ENCODE results near the gene ABL2. TPM values are rescaled to one million over a fixed set of nuclear protein-coding genes. Genes with fewer than 3 reads are reported as not detected.
"Not testable (repeated sequence)": the region's sequence is repeated elsewhere in the genome, so short reads cannot be mapped to it uniquely, and the experiment has no call there.

The ABL2 gene
- polyA plus RNA-seq, 6 donors from 2014 or later: 0.79 to 3.4 (median 2.5) TPM; not detected in 1

- H3K4me3 Mint-ChIP-seq; H3K27me3 Mint-ChIP-seq; DNase-seq; ATAC-seq (ENCODE audit: low read depth in 2 of 2); H3K9me3 Mint-ChIP-seq; H3K36me3 Mint-ChIP-seq: not testable (repeated sequence)
- Mint-ChIP-seq H3K27ac (peak overlapping the region in 1 of 6 donors; percentile 23), H3K4me1 (peaks cover 9 to 19% (median 11%) of the 10 kb centered on the region in 3 donors)
Observed at GRCh38 chr1:179135168-179135567, 94.3 kb downstream of the ABL2 start.

- peak; percentile 66 for DNase-seq
Observed at GRCh38 chr1:179129702-179130473, 99.6 kb downstream of the ABL2 start.

GRCh38 chr1:179128520-179128919 lies 101.0 kb downstream of the ABL2 start:
- Mint-ChIP-seq H3K9me3 (no peaks in the 10 kb centered on the region), H3K27me3 (no peaks in the 10 kb centered on the region), H3K36me3 (peaks cover 0 to 11% of the 10 kb centered on the region in 2 donors), H3K4me1 (peaks cover 14 to 28% (median 26%) of the 10 kb centered on the region in 3 donors), H3K27ac (peak overlapping the region in 1 of 6 donors; percentile 78), H3K4me3 (no peak overlapping the region)
- DNase-seq (no peak), ATAC-seq (ENCODE audit: low read depth in 2 of 2) (no peak)

More at GRCh38 chr1:179129702-179130473, 99.6 kb downstream of the ABL2 start:
- Mint-ChIP-seq H3K27ac (peak overlapping the region; percentile 70 to 97 (median 84)), H3K27me3 (no peaks in the 10 kb centered on the region), H3K36me3 (peaks cover 0 to 4% of the 10 kb centered on the region in 2 donors), H3K4me1 (peaks cover 7 to 21% (median 18%) of the 10 kb centered on the region in 3 donors), H3K4me3 (peak overlapping the region; percentile 0 to 81 (median 46)), H3K9me3 (no peaks in the 10 kb centered on the region)
- ATAC-seq (ENCODE audit: low read depth in 2 of 2): peak; percentile 99 to 100

GRCh38 chr1:179127163-179127895 lies 102.1 kb downstream of the ABL2 start:
- Mint-ChIP-seq H3K4me1 (peaks cover 14 to 28% (median 22%) of the 10 kb centered on the region in 3 donors), H3K36me3 (peaks cover 0 to 11% of the 10 kb centered on the region in 2 donors), H3K9me3 (no peaks in the 10 kb centered on the region), H3K27me3 (no peaks in the 10 kb centered on the region), H3K27ac (peak overlapping the region in 3 of 6 donors; percentile 18 to 57 (median 52)), H3K4me3 (no peak overlapping the region)
- DNase-seq (no peak), ATAC-seq (ENCODE audit: low read depth in 2 of 2) (no peak)

GRCh38 chr1:179126338-179127060 lies 103.0 kb downstream of the ABL2 start:
- H3K9me3 Mint-ChIP-seq: no peaks in the 10 kb centered on the region
- ATAC-seq (ENCODE audit: low read depth in 2 of 2) (no peak), DNase-seq (no peak)
- no peaks in the 10 kb centered on the region for H3K27me3 Mint-ChIP-seq
- peak overlapping the region in 1 of 6 donors; percentile 57 for H3K27ac Mint-ChIP-seq
- H3K36me3 Mint-ChIP-seq: peaks cover 0 to 11% of the 10 kb centered on the region in 2 donors
- H3K4me3 Mint-ChIP-seq: no peak overlapping the region
- H3K4me1 Mint-ChIP-seq: peaks cover 14 to 28% (median 22%) of the 10 kb centered on the region in 3 donors

- no peak for ATAC-seq (ENCODE audit: low read depth in 2 of 2)
- Mint-ChIP-seq H3K9me3 (no peaks in the 10 kb centered on the region), H3K27me3 (no peaks in the 10 kb centered on the region), H3K4me1 (peaks cover 14 to 16% (median 14%) of the 10 kb centered on the region in 3 donors), H3K4me3 (no peak overlapping the region), H3K36me3 (peaks cover 0 to 6% of the 10 kb centered on the region in 2 donors), H3K27ac (peak overlapping the region in 2 of 6 donors; percentile 84 to 86)
- DNase-seq: no peak
Observed at GRCh38 chr1:179124873-179125272, 104.6 kb downstream of the ABL2 start.

- Mint-ChIP-seq H3K27me3 (no peaks in the 10 kb centered on the region), H3K27ac (peak overlapping the region in 1 of 6 donors; percentile 39), H3K9me3 (no peaks in the 10 kb centered on the region), H3K4me1 (peaks cover 7 to 8% (median 8%) of the 10 kb centered on the region in 3 donors), H3K4me3 (no peak overlapping the region), H3K36me3 (peaks cover 0 to 6% of the 10 kb centered on the region in 2 donors)
- DNase-seq (peak; percentile 31), ATAC-seq (ENCODE audit: low read depth in 2 of 2) (peak; percentile 28 to 33)
Observed at GRCh38 chr1:179121159-179121938, 108.1 kb downstream of the ABL2 start.

- DNase-seq: no peak
- peak overlapping the region in 1 of 6 donors; percentile 84 for H3K27ac Mint-ChIP-seq
- no peak overlapping the region for H3K4me3 Mint-ChIP-seq
- H3K36me3 Mint-ChIP-seq: peaks cover 0 to 6% of the 10 kb centered on the region in 2 donors
- H3K4me1 Mint-ChIP-seq: peaks cover 7 to 8% (median 8%) of the 10 kb centered on the region in 3 donors
- no peaks in the 10 kb centered on the region for H3K27me3 Mint-ChIP-seq
- ATAC-seq (ENCODE audit: low read depth in 2 of 2): no peak
- H3K9me3 Mint-ChIP-seq: no peaks in the 10 kb centered on the region
Observed at GRCh38 chr1:179120736-179121135, 108.7 kb downstream of the ABL2 start.

- ATAC-seq (ENCODE audit: low read depth in 2 of 2): no peak
- DNase-seq: no peak
- peaks cover 2 to 3% of the 10 kb centered on the region in 2 donors for H3K36me3 Mint-ChIP-seq
- no peaks in the 10 kb centered on the region for H3K9me3 Mint-ChIP-seq
- H3K27ac Mint-ChIP-seq: no peak overlapping the region
- no peaks in the 10 kb centered on the region for H3K27me3 Mint-ChIP-seq
- H3K4me3 Mint-ChIP-seq: no peak overlapping the region
- H3K4me1 Mint-ChIP-seq: peaks cover 3 to 4% (median 4%) of the 10 kb centered on the region in 3 donors
Observed at GRCh38 chr1:179119513-179119912, 110.0 kb downstream of the ABL2 start.

- H3K4me1 Mint-ChIP-seq: peaks cover 0 to 3% (median 0%) of the 10 kb centered on the region in 3 donors
- H3K9me3 Mint-ChIP-seq: no peaks in the 10 kb centered on the region
- no peak overlapping the region for H3K27ac Mint-ChIP-seq
- no peaks in the 10 kb centered on the region for H3K27me3 Mint-ChIP-seq
- ATAC-seq (ENCODE audit: low read depth in 2 of 2) (no peak), DNase-seq (no peak)
- no peak overlapping the region for H3K4me3 Mint-ChIP-seq
- H3K36me3 Mint-ChIP-seq: peaks cover 3 to 10% of the 10 kb centered on the region in 2 donors
Observed at GRCh38 chr1:179115181-179115580, 114.3 kb downstream of the ABL2 start.

- no peak for DNase-seq
- ATAC-seq (ENCODE audit: low read depth in 2 of 2): no peak
- H3K36me3 Mint-ChIP-seq: peaks cover 8 to 30% of the 10 kb centered on the region in 2 donors
- no peaks in the 10 kb centered on the region for H3K9me3 Mint-ChIP-seq
- H3K27me3 Mint-ChIP-seq: no peaks in the 10 kb centered on the region
- no peak overlapping the region for H3K27ac Mint-ChIP-seq
- H3K4me3 Mint-ChIP-seq: no peak overlapping the region
- H3K4me1 Mint-ChIP-seq: no peaks in the 10 kb centered on the region
Observed at GRCh38 chr1:179108644-179109043, 120.8 kb downstream of the ABL2 start.

GRCh38 chr1:179107706-179108629 lies 121.5 kb downstream of the ABL2 start:
- H3K9me3 Mint-ChIP-seq: no peaks in the 10 kb centered on the region
- no peaks in the 10 kb centered on the region for H3K4me1 Mint-ChIP-seq
- peaks cover 8 to 30% of the 10 kb centered on the region in 2 donors for H3K36me3 Mint-ChIP-seq
- H3K27me3 Mint-ChIP-seq: no peaks in the 10 kb centered on the region
- no peak for ATAC-seq (ENCODE audit: low read depth in 2 of 2)
- no peak overlapping the region for H3K4me3 Mint-ChIP-seq
- no peak for DNase-seq
- H3K27ac Mint-ChIP-seq: peak overlapping the region in 1 of 6 donors; percentile 79
